Measurements from ENCODE around the gene RFC5. TPM values are rescaled to one million over a fixed set of nuclear protein-coding genes. Genes with fewer than 3 reads are reported as not detected.
"Not testable (repeated sequence)": the region's sequence is repeated elsewhere in the genome, so short reads cannot be mapped to it uniquely, and the experiment has no call there.

The RFC5 gene
- total and polyA plus RNA-seq, 10 of the 15 experiments (the other 5 are each of a cell fraction or from before 2014, with no cell fraction given) = 30.9 to 73.3 (median 53.5) TPM

- no peak for TF ChIP-seq LARP7 (IDR thresholded peaks at IDR 0.05)
- no peak for TF ChIP-seq PAX8 (IDR thresholded peaks at IDR 0.05)
- no peak for TF ChIP-seq ZNF274 (IDR thresholded peaks at IDR 0.05; ENCODE audit: insufficient read depth, insufficient read length)
Measured at GRCh38 chr12:118073768-118074167, 57.3 kb downstream of the RFC5 start (continued).

- H3K9ac ChIP-seq (ENCODE audit: control insufficient read depth, insufficient read depth, low read length); H3K4me1 ChIP-seq (ENCODE audit: control insufficient read depth, insufficient read depth, low read length); in situ Hi-C loops (cut with MboI); RAD21 ChIA-PET (ENCODE audit: unreplicated experiment); H3K27me3 ChIP-seq (replicated peaks in 1 of 2; ENCODE audit: control insufficient read depth in 2 of 2, insufficient read depth in 2 of 2, low read length in 1 of 2); H3K79me2 ChIP-seq (ENCODE audit: control insufficient read depth, insufficient read depth, low read length); SMC1A ChIA-PET (ENCODE audit: uncharacterized antibody, unreplicated experiment); H2AFZ ChIP-seq (ENCODE audit: control insufficient read depth, low read depth, low read length); BruUV-seq (replicated peaks); DNase-seq (ENCODE audit: low read depth, low spot score); H4K20me1 ChIP-seq (ENCODE audit: control insufficient read depth, insufficient read depth); ATAC-seq; CTCF ChIA-PET; H3K4me2 ChIP-seq (ENCODE audit: control insufficient read depth, insufficient read depth); H3K4me3 ChIP-seq; intact Hi-C loops (cut with micrococcal nuclease; ENCODE audit: unreplicated experiment); H3K9me3 ChIP-seq (replicated peaks; ENCODE audit: control insufficient read depth, insufficient read depth, low read length); H3K36me3 ChIP-seq (ENCODE audit: control insufficient read depth in 2 of 2, insufficient read depth in 2 of 2, low read length in 1 of 2); FAIRE-seq; H3K27ac ChIP-seq (ENCODE audit: control insufficient read depth, insufficient read depth): not testable (repeated sequence)
- WGBS (ENCODE audit: insufficient coverage, insufficient replicate concordance, low lambda C conversion rate, missing lambda C conversion rate) = 73% methylated on average over 9 of the region's 9 CpGs
- POLR2A ChIA-PET = interaction anchor here (0.7 kb wide), 1 partner anchor 371 kb away, joined by 3 read pairs; no protein-coding TSS in a partner anchor
Measured at GRCh38 chr12:118081521-118081920, 65.0 kb downstream of the RFC5 start.

Small RNA genes lying within 50 kb of the gene (small RNA-seq; reads per million reads assigned to genes)
- gene AC131159.1 = not detected

Other genes with a start within 250 kb of the RFC5 start
- gene KSR2, start 47.7 kb upstream of the RFC5 start, total RNA-seq (2014; rRNA removed) = under 0.01 TPM in 2 replicates
- under 0.01 TPM in 1 of 2 replicates, not detected in the other for gene KSR2, start 47.7 kb upstream of the RFC5 start, total RNA-seq (2014; rRNA removed; fragmentation: Illumina TruSeq; extraction: Trizol)
- gene KSR2, start 47.7 kb upstream of the RFC5 start, total RNA-seq (2021) = 0.05 and 0.10 TPM in 2 replicates
- 1.5 TPM in 2 replicates for gene KSR2, start 47.7 kb upstream of the RFC5 start, polyA plus RNA-seq (2011; rRNA removed)
- 0.04 and 0.05 TPM in 2 replicates for gene KSR2, start 47.7 kb upstream of the RFC5 start, polyA plus RNA-seq (2014; fragmentation: Illumina TruSeq; extraction: Trizol)
- not detected for gene KSR2, start 47.7 kb upstream of the RFC5 start, polyA plus RNA-seq (2014; fragmentation: Nextera tagmentation; extraction: Ambion mirVana)
- 0.01 TPM in 2 replicates for gene KSR2, start 47.7 kb upstream of the RFC5 start, polyA plus RNA-seq (2014; rRNA removed)
- gene KSR2, start 47.7 kb upstream of the RFC5 start, polyA plus RNA-seq (2016; fragmentation: Nextera tagmentation; extraction: Ambion mirVana) = under 1 TPM in 1 of 2 experiments, not detected in 1; 0.01 TPM
- gene WSB2, start 44.5 kb downstream of the RFC5 start, total RNA-seq (2014; rRNA removed) = 66.7 and 83.7 TPM in 2 replicates
- gene WSB2, start 44.5 kb downstream of the RFC5 start, total RNA-seq (2014; rRNA removed; fragmentation: Illumina TruSeq; extraction: Trizol) = 40.4 and 41.5 TPM in 2 replicates
- gene WSB2, start 44.5 kb downstream of the RFC5 start, total RNA-seq (2021) = 56.8 and 59.0 TPM in 2 replicates
- 71.0 and 82.6 TPM in 2 replicates for gene WSB2, start 44.5 kb downstream of the RFC5 start, polyA plus RNA-seq (2011; rRNA removed)
- gene WSB2, start 44.5 kb downstream of the RFC5 start, polyA plus RNA-seq (2014; fragmentation: Illumina TruSeq; extraction: Trizol) = 44.1 and 59.0 TPM in 2 replicates
- gene WSB2, start 44.5 kb downstream of the RFC5 start, polyA plus RNA-seq (2014; fragmentation: Nextera tagmentation; extraction: Ambion mirVana) = 10 to 100 TPM; 30.0 to 33.6 TPM
- 46.0 and 46.3 TPM in 2 replicates for gene WSB2, start 44.5 kb downstream of the RFC5 start, polyA plus RNA-seq (2014; rRNA removed)
- gene WSB2, start 44.5 kb downstream of the RFC5 start, polyA plus RNA-seq (2016; fragmentation: Nextera tagmentation; extraction: Ambion mirVana) = 10 to 100 TPM; 18.3 to 19.4 TPM
- 6.7 and 8.3 TPM in 2 replicates for gene VSIG10, start 87.3 kb downstream of the RFC5 start, total RNA-seq (2014; rRNA removed)
- 4.5 and 5.3 TPM in 2 replicates for gene VSIG10, start 87.3 kb downstream of the RFC5 start, total RNA-seq (2014; rRNA removed; fragmentation: Illumina TruSeq; extraction: Trizol)
- gene VSIG10, start 87.3 kb downstream of the RFC5 start, total RNA-seq (2021) = 3.2 and 5.6 TPM in 2 replicates
- 3.4 TPM in 2 replicates for gene VSIG10, start 87.3 kb downstream of the RFC5 start, polyA plus RNA-seq (2011; rRNA removed)
- gene VSIG10, start 87.3 kb downstream of the RFC5 start, polyA plus RNA-seq (2014; fragmentation: Illumina TruSeq; extraction: Trizol) = 5.9 TPM in 1 of 2 replicates, not detected in the other
- 1 to 10 TPM; 4.5 to 6.8 TPM for gene VSIG10, start 87.3 kb downstream of the RFC5 start, polyA plus RNA-seq (2014; fragmentation: Nextera tagmentation; extraction: Ambion mirVana)
- 5.3 and 7.2 TPM in 2 replicates for gene VSIG10, start 87.3 kb downstream of the RFC5 start, polyA plus RNA-seq (2014; rRNA removed)
- gene VSIG10, start 87.3 kb downstream of the RFC5 start, polyA plus RNA-seq (2016; fragmentation: Nextera tagmentation; extraction: Ambion mirVana) = 10 to 100 TPM in 1 of 2 experiments, 1 to 10 TPM in 1; 5.0 to 10.2 TPM
- 222 and 228 TPM in 2 replicates for gene PEBP1, start 119.4 kb downstream of the RFC5 start, total RNA-seq (2014; rRNA removed)
- gene PEBP1, start 119.4 kb downstream of the RFC5 start, total RNA-seq (2014; rRNA removed; fragmentation: Illumina TruSeq; extraction: Trizol) = 181 and 208 TPM in 2 replicates
- 186 and 193 TPM in 2 replicates for gene PEBP1, start 119.4 kb downstream of the RFC5 start, total RNA-seq (2021)
- 147 and 217 TPM in 2 replicates for gene PEBP1, start 119.4 kb downstream of the RFC5 start, polyA plus RNA-seq (2011; rRNA removed)
- 153 and 203 TPM in 2 replicates for gene PEBP1, start 119.4 kb downstream of the RFC5 start, polyA plus RNA-seq (2014; fragmentation: Illumina TruSeq; extraction: Trizol)
- gene PEBP1, start 119.4 kb downstream of the RFC5 start, polyA plus RNA-seq (2014; fragmentation: Nextera tagmentation; extraction: Ambion mirVana) = 100 to 1,000 TPM in 1 of 2 experiments, 10 to 100 TPM in 1; 79.4 to 150 TPM
- gene PEBP1, start 119.4 kb downstream of the RFC5 start, polyA plus RNA-seq (2014; rRNA removed) = 179 and 205 TPM in 2 replicates
- 100 to 1,000 TPM; 413 to 415 TPM for gene PEBP1, start 119.4 kb downstream of the RFC5 start, polyA plus RNA-seq (2016; fragmentation: Nextera tagmentation; extraction: Ambion mirVana)

Data from GM12878 (cell line).